NCI-H146 (cell line): ENCODE data around the gene CFAP45.

Experiments used
- DNase-seq: peaks from one replicate; lab custom pipeline; 2025; lab: John Stamatoyannopoulos, UW

The CFAP45 gene

DNA sequence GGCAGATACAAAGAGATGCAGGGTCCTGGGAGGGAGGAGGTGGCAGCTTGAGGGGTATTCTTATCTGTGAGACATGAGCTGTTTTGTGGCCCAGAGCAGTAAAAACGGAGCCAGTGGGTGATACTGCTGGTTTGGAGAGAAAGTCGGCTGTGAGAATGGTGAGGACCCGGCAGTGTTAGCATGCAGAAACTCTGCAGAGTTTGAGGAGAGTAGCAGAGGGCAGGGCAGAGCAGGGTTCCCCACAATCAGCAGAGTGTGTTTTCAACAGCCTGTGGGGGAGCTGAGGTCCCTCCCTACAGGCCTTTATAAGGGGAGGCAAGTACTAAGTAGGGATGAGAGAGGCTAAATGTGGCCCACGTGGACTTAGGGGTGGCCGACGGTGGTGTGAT is 72.9 kb downstream of the CFAP45 start:
- no peak for DNase-seq

DNA sequence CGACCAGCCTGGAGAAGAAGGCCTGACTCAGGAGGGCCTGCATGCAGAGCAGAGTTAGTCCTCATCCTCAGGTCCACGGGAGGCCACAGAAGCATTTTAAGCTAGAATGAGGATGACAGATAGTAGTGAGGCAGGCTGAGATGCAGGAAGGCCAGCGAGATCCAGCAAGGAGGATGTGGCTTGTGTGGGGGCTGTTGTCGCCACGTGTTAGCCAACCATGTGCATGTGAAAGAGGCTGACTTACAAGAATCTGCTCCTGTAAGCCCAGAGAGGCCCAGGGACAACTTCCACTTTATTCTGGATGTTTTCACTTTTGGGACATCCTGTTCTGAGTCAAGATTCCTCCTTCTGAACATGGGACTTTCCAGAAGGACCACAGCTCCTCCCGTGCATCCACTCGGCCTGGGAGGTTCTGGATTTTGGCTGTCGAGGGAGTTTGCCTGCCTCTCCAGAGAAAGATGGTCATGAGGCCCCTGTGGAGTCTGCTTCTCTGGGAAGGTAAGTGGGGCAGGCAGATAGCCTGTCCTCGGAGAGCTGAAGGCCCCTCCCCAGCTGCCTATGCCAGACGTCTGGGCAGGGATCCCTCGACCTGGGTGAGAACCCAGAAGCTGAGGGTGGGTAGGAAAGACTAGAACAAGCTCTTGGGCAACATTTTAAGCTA is 73.4 kb downstream of the CFAP45 start, which contains the start of gene SLAMF8:
SLAMF8 (plus strand) TSS at position 433 of the 661 bp plus-strand sequence; CDS start at position 459, 26 bp downstream.
- DNase-seq, result no peak

DNA sequence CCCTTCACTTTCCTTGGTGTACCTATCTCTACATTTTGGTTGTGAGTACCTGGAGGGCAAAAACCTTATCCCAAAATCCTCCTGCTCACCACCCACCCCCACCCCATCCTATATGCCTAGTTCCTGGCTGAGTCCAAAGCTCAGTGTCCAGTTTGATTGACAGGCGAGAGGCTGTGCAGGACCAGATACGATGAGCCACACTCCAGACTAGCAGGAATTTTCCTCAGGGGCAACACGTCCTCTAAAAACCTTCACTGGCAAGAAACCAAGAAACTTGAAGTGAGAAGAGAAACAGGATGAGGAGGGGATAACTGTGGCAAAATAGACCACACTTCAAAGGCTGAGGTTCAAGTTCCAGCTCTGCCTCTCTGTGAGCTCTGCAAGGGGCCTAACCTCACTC is 74.4 kb downstream of the CFAP45 start:
- no peak for DNase-seq

DNA sequence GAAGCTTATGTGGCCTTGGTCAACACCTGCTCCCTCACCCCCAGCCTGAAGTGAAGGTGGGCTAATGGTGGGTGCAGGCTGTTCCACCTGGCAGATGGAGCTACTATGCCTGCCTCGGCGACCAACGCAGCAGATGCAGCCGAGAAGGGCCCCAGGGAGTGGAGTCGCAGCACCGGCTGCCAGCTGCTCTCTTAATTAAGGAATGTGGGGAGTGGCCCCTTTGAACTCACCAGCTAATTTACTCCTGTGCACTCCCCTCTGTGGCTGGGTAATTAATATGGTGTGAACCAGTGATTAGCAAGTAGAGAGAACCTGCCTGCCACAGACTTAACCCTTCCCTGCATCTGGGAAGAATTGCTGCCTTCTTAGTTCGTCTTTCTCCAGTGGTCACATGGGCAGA is 76.6 kb downstream of the CFAP45 start:
- peak; percentile 91 for DNase-seq
